ENCODE results near the gene NXPH4. TPM values are rescaled to one million over a fixed set of nuclear protein-coding genes. Genes with fewer than 3 reads are reported as not detected.

NXPH4 gene
- total and polyA plus RNA-seq, 12 donors = 0.06 to 3.7 (median 0.46) TPM; not detected in 3

- Histone ChIP-seq H3K36me3 (replicated peaks in 1 of 2) (peaks cover 0 to 6% of the 10 kb centered on the region in 2 donors), H3K27me3 (no peaks in the 10 kb centered on the region), H3K27ac (no peak overlapping the region), H3K9me3 (replicated peaks in 1 of 3) (no peaks in the 10 kb centered on the region), H3K4me3 (no peak overlapping the region), H3K4me1 (replicated peaks in 1 of 2) (no peaks in the 10 kb centered on the region)
- intact Hi-C loops (cut with DNase I) = no loop called here
- WGBS, 4 donors = 73 to 84% (median 78%) methylated on average over 3 of the region's 3 CpGs
- DNase-seq = no peak
- TF ChIP-seq POLR2A (IDR thresholded peaks at IDR 0.05) (no peak), CTCF (IDR thresholded peaks at IDR 0.05) (no peak)
These were observed 33.9 kb downstream of the NXPH4 start for GRCh38 chr12:57250541-57250940.

- H3K27ac ChIP-seq = no peak within 1 kb of the TSS
These were observed 34.4 kb downstream of the NXPH4 start, which contains the start of gene STAC3 for GRCh38 chr12:57250956-57251355. TSS of gene STAC3 (minus strand) at chr12:57251187. CDS start at chr12:57249636, 1,551 bp downstream.

GRCh38 chr12:57254506-57255280 is 38.1 kb downstream of the NXPH4 start:
- intact Hi-C loops (cut with DNase I) = no loop called here
- no peaks in the 10 kb centered on the region for H3K9me3 ChIP-seq (replicated peaks in 1 of 3)
- peak in 1 of 7 donors; percentile 44 for DNase-seq
- peaks cover 8 to 11% of the 10 kb centered on the region in 2 donors for H3K4me1 ChIP-seq (replicated peaks in 1 of 2)
- H3K36me3 ChIP-seq (replicated peaks in 1 of 2) = peaks cover 0 to 44% of the 10 kb centered on the region in 2 donors
- H3K27me3 ChIP-seq = no peaks in the 10 kb centered on the region
- 90 to 96% (median 94%) methylated on average over 11 to 14 of the region's 14 CpGs for WGBS, 4 donors
- TF ChIP-seq CTCF (IDR thresholded peaks at IDR 0.05) = no peak
- no peak for TF ChIP-seq POLR2A (IDR thresholded peaks at IDR 0.05)
- no peak overlapping the region for H3K27ac ChIP-seq
- no peak overlapping the region for H3K4me3 ChIP-seq

More at GRCh38 chr12:57250956-57251355, 34.4 kb downstream of the NXPH4 start, which contains the start of gene STAC3:
- Histone ChIP-seq H3K9me3 (replicated peaks in 1 of 3) (no peaks in the 10 kb centered on the region), H3K36me3 (replicated peaks in 1 of 2) (peaks cover 0 to 9% of the 10 kb centered on the region in 2 donors), H3K4me3 (no peak within 1 kb of the TSS), H3K4me1 (replicated peaks in 1 of 2) (no peaks in the 10 kb centered on the region), H3K27me3 (no peaks in the 10 kb centered on the region)
- WGBS, 4 donors = 49 to 81% (median 71%) methylated on average over 7 of the region's 7 CpGs
- intact Hi-C loops (cut with DNase I) = no loop called here
- TF ChIP-seq POLR2A (IDR thresholded peaks at IDR 0.05) (no peak), CTCF (IDR thresholded peaks at IDR 0.05) (no peak)
- peak in 1 of 7 donors; percentile 42 for DNase-seq

- Histone ChIP-seq H3K4me3 (no peak overlapping the region), H3K27ac (no peak overlapping the region), H3K9me3 (replicated peaks in 1 of 3) (no peaks in the 10 kb centered on the region), H3K4me1 (replicated peaks in 1 of 2) (peaks cover 11 to 13% of the 10 kb centered on the region in 2 donors), H3K36me3 (replicated peaks in 1 of 2) (peaks cover 0 to 50% of the 10 kb centered on the region in 2 donors), H3K27me3 (no peaks in the 10 kb centered on the region)
- intact Hi-C loops (cut with DNase I) = no loop called here
- WGBS, 4 donors = 92 to 95% (median 93%) methylated on average over 5 to 6 of the region's 6 CpGs
- TF ChIP-seq CTCF (IDR thresholded peaks at IDR 0.05) = no peak
- no peak for TF ChIP-seq POLR2A (IDR thresholded peaks at IDR 0.05)
- DNase-seq = peak in 1 of 7 donors; percentile 31
These were observed 39.3 kb downstream of the NXPH4 start for GRCh38 chr12:57255916-57256315.

Measured in adrenal gland (tissue), 12 donors.